HG03280 (cell line): ENCODE data around the gene C1orf159.

Experiments
- ATAC-seq: cut with Tn5 transposase; IDR thresholded peaks from one replicate; pipeline ENCODE4 v1.9.1; 2021; ENCODE audit warnings: mild to moderate bottlenecking, moderate library complexity; ENCODE audit not compliant: unreplicated experiment

C1orf159 gene

DNA sequence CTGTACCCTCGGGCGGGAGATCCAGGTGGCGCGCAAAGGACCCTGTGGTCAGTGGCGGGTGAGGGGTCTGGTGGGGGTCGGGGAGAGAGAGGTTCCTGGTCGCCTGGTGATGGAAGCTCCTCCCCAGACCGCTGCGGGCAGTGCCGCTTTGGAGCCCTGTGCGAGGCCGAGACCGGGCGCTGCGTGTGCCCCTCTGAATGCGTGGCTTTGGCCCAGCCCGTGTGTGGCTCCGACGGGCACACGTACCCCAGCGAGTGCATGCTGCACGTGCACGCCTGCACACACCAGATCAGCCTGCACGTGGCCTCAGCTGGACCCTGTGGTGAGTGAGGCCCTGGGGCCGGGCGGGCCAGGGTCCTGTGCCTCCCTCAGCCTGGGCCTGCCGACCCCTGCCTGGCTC lies 72.5 kb downstream of the C1orf159 start:
- ATAC-seq = no peak

DNA sequence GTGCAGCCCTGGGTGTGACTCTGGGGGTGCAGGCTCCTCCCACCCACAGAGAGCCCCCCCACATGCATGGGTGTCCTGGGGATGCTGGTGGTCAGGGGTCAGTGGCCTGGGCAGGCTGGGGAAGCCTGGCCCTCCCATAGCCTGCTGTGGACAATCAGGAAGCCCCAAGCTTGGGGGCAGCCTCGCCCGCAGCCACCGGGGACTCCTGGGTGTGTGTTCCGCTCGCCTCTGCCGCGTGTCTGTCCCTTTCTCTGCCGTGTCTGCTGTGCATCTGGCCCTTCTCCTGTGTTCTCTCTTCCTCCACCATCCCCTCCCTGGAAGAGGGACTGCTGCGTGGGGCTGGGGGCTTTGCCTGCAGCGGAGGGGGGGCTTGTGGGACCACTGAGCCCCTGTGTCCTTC lies 73.1 kb downstream of the C1orf159 start:
- ATAC-seq = no peak

DNA sequence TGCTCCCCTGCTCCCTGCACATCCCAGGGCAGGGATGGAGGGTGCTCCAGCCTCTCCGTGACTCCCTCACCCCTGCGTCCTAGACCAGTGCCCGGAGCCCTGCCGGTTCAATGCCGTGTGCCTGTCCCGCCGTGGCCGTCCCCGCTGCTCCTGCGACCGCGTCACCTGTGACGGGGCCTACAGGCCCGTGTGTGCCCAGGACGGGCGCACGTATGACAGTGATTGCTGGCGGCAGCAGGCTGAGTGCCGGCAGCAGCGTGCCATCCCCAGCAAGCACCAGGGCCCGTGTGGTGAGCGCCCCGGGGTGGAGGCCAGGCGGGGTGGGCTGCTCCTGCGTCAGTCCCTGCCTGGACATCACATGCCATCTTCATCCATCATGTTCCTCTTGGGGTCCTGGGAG lies 74.0 kb downstream of the C1orf159 start:
- no peak for ATAC-seq

DNA sequence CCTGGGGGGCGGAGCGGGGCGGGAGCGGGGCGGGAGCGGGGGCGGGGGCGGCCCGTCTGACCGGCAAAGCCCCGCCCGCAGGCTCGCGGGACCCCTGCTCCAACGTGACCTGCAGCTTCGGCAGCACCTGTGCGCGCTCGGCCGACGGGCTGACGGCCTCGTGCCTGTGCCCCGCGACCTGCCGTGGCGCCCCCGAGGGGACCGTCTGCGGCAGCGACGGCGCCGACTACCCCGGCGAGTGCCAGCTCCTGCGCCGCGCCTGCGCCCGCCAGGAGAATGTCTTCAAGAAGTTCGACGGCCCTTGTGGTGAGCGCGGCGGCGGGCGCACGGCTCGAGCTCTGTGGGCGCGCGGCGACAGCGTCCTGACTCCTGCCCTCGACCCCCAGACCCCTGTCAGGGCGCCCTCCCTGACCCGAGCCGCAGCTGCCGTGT lies 74.8 kb downstream of the C1orf159 start:
- ATAC-seq = no peak

DNA sequence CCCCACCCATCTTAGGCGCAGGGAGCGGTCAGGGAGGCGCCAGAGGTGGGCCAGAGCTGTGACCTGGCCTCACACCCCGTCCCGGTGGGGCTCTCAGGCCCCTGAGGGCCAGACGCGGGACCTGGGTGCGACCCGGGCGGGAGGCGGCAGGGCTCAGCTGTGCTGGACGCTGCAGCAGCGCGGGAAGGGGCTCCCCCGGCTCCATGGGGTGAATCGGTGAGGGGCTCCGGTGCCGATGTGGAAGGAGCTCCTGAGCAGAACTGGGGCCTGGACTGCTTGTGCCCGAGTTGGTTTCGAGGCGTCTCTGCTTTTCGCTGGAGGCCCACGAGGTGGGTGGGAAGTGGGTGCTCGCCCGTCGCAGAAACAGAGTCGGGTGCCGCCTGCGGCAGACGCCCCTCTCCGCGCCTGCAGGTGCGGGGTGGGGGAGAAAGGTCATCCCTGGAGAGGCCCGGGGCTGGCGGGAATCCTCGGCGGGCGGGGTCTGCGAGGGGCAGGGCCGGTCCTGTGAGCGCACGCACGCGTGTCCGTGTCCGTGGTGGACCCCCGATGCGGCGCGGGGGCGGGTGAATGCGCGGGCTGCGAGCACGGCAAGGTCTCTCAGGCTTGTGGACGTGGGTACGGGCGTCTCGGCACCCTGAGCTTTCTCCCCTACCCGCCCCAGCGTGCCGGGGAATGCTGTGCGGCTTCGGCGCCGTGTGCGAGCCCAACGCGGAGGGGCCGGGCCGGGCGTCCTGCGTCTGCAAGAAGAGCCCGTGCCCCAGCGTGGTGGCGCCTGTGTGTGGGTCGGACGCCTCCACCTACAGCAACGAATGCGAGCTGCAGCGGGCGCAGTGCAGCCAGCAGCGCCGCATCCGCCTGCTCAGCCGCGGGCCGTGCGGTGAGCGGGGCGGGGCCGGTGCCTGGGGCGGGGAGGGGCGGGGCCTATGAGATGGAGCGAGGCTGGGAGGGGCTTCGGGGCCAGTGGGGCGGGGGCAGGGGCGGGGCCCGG lies 75.6 kb downstream of the C1orf159 start:
- ATAC-seq = peak; percentile 51

DNA sequence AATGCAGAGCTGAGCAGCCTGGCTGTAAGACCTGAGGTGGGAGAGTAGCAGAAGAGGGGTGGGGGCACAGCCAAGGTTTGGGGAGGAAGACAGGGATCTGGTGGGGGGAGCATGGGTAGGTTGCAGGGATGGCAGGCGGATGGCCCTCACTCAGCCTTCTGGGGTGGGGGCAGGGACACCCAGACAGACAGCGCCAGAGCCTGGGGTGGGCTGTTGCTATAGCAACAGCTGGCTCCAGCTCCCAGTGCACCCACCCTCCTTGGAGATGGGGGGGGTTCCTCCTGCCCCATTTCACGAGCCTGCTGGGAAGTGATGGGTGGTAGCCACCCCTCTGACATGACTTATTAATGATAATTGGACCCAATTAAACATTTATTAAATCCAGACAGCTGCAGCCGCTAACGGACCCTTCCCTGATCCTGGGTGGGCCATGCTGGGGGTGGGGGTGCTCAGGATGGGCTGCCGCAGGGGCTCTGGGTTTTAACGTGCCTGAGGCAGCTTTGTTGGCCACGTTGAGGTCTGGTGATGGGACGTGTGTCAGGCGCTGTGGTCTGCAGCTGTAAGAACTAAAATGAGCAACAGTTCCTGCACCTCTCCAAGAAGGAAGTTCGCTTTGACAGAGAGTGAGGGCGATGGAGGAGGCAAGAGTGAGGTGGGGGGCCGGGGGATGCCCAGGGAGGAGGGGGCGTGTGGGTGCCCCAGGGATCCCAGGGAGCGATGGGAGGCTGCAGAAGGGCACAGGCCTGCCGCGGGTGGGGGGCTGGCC lies 76.6 kb downstream of the C1orf159 start:
- ATAC-seq = no peak

DNA sequence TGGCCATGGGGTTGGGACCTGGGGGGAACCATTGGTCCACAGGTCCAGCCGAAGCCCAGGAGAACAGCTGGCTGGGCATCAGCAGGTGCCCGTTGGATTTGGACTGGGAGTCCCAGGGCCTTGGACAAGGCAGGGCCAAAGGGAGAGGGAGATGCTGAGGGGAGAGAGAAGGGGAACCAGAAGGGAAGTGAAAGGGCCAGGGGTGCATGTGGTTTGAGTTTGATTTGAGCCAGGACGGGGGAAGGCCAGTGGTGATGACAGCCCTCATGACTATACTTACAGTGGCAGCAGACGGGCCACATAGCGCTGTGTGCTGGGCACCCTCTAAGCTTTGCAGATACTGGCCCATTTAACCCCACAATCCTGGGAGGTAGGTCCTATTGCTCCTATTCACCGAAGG lies 77.2 kb downstream of the C1orf159 start:
- ATAC-seq = no peak

DNA sequence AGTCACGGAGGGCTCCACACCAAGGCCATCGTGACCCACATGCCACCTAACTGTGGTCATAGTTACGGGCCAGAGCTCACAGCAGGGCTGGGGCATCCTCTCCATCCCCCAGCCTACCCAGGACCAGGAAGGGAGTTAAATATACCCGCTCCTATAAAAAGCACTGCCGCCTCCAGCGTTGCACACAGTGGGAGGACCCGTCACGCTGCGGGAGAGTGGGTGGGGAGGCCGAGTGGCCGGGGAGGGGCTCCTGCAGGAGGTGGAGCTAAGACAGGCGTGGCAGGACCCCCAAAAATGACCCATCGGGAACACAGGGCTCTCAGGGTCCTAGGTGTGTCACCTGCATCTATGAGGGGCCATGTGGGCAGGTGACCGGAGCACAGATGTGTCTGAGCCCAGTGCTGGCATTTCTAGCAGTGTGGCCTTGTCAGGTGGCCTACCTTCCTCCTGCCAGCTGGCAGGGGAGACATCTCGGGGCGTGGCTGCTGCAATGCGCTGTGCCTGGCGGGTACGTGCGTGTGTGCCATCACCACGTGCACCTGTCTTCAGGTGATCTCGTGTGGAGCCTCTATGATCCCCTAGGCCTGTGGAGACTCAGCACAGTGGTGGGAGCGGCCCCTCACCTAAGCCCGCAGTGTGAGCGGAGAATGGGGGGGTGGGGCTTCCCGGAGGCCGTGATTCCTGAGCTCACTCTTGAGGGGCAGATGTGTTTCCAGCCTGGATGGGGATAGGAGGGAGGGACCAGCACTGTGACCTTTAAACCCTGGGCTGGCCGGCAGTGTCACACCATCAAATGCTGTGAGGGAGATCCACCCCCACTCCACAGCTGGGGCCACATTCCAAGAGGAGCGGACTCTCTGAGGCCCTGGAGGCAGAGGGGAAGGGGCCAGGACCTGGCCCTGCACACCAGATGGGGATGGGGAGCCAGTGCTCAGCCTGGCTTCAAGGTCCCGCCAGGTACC lies 78.2 kb downstream of the C1orf159 start:
- no peak for ATAC-seq

DNA sequence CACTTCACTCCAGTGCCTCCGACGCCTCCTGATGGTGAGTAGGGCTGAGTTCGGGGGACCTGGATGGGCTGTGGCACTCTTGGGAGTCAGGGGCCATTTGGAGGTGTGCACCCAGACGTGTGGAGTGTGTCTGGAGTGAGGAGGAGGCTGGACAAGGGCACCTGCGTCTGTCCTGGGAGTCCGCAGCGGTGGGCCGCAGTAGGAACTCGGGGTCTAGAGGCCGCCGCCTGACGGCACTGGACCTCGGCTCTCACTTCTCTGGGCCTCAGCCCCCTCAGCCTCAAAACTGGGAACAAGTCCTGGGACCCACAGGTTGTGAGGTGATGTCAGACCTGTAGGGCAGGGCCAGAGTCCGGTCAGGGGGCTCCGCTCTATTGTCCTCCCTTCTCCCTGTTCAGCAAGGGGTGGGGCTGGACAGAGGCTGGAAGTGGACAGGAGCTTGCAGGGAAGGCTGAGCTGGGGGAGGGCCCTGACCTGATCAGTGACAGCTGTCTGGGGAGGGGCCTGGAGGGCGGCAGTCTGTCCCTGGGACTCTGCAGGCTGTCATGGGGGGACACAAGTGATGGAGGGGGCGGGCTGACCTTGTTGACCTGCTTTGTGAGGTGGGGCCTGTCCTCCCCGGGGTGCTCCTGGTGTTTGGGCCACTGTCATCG lies 80.5 kb downstream of the C1orf159 start:
- no peak for ATAC-seq

DNA sequence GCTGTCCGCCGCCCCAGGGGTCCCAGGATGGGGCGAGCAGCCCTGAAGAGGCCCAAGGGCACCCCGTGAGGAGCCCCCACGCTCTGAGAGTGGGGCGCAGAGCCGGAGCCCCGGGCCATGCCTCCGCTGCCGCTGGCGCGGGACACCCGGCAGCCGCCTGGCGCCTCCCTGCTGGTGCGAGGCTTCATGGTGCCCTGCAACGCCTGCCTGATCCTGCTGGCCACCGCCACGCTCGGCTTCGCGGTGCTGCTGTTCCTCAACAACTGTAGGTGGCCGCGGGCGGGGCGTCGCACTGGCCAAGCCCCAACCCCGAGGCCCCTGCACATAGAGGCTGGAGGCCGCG lies 81.5 kb downstream of the C1orf159 start:
- no peak for ATAC-seq

DNA sequence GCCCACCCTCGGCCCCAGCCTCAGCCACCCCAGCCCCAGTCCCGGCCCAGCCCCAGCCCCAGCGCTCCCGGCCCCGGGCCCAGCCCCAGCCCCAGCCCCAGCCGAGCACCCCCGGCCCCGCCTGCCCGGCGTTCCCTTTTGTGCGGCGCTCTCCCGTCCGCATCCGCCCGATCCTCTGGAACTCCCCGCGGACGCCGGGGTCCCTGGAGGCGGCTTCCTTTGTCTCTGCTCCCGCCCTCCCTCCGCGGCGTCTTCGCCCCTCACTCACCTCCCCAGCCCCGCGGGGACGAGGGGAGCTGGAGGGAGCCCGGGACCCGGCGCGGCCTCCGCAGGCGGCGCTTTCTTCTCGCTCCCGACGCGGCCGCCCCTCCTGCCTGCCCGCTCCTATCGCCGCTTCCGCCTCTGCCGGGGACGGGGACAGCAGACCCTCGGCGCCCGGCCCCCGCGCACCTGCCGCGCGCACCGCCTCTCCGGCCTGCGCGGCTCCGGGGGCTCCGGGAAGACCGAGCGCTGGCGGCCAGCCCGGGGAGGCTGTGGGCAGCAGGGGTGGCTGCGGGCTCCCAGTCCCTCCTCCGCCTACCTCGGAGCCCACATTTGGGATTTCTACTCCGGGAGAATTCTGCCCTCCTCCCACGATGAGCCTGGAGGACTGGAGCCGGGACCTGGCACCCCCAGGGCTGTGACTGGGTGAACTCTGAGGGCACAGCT lies 82.0 kb downstream of the C1orf159 start:
- peak; percentile 2 for ATAC-seq

DNA sequence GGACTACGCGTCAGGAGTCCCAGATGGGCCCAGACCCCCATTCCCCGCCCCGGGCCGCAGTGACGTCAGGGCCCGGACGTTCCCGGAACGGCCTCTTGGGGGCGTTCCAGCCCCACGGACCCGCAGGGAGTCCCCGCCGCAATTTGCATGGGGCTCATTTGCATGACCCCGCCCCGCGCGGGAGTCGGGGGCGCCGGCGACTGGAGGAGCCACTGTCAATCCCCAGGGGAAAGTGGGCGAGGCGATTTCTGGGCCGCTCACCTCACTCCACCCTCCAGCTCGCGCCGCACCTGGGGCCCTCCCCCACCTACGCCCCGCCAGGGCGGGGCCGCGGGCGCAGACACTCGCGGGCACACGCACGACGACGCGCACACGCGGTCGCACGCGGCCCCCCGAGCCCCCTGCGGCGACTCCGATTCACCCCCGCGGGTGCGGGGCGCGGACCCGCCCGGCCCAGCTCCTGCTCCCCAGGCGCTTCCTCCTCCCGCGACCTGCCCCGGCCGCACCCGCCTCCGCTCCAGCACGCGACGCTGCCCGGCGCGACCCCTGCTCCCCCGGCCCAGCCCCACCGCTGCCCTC lies 82.8 kb downstream of the C1orf159 start:
- ATAC-seq = peak; percentile 86

DNA sequence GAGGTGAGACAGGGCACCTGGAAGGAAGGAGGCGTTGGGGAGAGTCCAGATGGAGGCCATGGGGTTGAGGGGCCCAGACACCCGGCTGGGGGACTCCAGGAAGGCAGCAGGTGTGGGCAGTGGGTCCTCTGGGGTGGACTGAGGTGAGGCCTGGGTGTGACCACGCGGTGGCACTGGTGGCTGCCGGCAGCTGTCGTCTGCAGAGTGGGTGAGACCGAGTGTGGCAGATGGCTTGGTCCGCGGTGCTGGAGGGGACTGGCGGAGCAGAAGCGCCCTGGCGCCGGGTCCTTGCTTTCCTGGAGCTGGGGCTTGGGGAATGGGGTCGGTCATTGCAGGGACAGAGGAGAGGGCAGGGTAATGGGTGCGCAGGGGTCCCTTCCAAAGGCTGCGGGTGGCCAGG lies 83.5 kb downstream of the C1orf159 start:
- ATAC-seq = no peak
